Upper lobe of left lung (tissue), 4 donors: ENCODE data around the gene SREBF1.

Source experiments
- CTCF ChIP-seq, 6 experiments: fragments of 450-650 bp in 4 of 6; fragments of 200-600 bp in 2 of 6; sonication (generic) in 2 of 6; IDR thresholded peaks; one replicate each; pipeline ENCODE4 v1.5.1; 2016 to 2019; ENCODE audit warnings: antibody characterized with exemption in 6 of 6
- POLR2A ChIP-seq, 4 donors: fragments of 450-650 bp; IDR thresholded peaks; one replicate each; pipeline ENCODE4 v1.5.1; 2016 to 2017; ENCODE audit warnings: antibody characterized with exemption in 4 of 4, mild to moderate bottlenecking in 2 of 4
- POLR2AphosphoS5 ChIP-seq, 2 donors: sonication (generic); formaldehyde crosslinking; IDR thresholded peaks; one replicate each; pipeline ENCODE4 v1.5.1; 2017; ENCODE audit warnings: antibody characterized with exemption in 2 of 2

GRCh38 chr17:17766077-17766743 is 70.6 kb downstream of the SREBF1 start:
- TF ChIP-seq POLR2A (IDR thresholded peaks at IDR 0.05) (no peak), CTCF (IDR thresholded peaks at IDR 0.05) (no peak), POLR2AphosphoS5 (IDR thresholded peaks at IDR 0.05) (no peak)
